ENCODE measurements around the gene GATD1.

The GATD1 gene

DNA sequence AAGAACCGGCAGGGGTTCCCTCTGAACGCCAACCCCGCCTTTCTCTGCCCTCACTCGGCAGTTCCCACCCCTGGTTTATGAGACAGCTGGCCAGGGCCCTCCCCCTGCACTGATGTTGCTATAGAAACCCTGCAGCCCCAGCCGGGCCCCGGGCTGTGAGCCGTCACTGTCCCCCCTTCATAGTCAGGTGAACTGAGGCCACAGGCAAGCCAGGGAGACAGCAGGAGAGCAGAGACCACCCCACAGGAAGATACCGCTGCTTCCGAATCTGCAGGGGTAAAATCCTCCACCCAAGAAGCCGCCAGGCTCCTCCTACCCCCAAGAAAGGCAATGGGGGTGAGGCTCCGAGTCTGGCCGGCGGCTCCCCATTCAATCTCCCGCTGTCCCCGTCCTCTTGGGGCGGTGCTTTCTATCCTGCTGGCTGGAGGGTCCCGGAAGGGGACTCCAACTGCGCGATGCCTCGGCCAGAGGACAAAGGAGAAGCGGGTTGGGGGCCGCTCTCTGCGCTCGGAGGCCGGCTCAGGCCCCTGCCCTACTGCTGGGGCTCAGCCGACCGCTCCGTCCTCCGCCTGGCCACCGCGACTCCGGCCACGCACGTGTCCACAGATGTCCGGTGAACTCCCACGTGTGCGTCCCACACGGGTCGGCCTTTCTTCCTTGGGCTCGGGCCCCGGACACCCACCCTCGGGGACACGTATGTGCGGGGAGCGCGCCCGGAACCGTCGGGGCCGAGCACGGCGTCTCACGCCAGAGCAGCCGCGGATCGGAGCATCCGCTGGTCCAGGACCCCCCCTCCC, 20.2 kb upstream of the GATD1 start:
- peak overlapping the region; percentile 74; the same call in 1 of the 2 replicates for H3K27ac ChIP-seq (ENCODE audit: extremely low read depth, low read depth, low read length)
- ChIA-PET POLR2A (interaction anchor here (0.5 to 1.8 kb wide), 11 partner anchors 9 to 262 kb away, joined by 3 to 10 read pairs (median 3); partner anchors contain the start of genes HRAS, PNPLA2 and RPLP2), CTCF (interaction anchor here (0.9 kb wide), 1 partner anchor 51 kb away, joined by 3 read pairs; no protein-coding TSS in a partner anchor)
- H3K9me3 ChIP-seq (ENCODE audit: control insufficient read depth, insufficient read depth, low read depth, low read length), result no peaks in the 10 kb centered on the region
- H3K4me3 ChIP-seq (ENCODE audit: low read depth, low read length), result peak overlapping the region; percentile 90
- H3K36me3 ChIP-seq (ENCODE audit: control insufficient read depth in 2 of 2, insufficient read depth in 1 of 2, low read length in 2 of 2), result peaks cover 0 to 58% of the 10 kb centered on the region in 2 experiments; a peak in 1 of 3 replicates
- peaks cover 6% of the 10 kb centered on the region for H3K4me1 ChIP-seq (ENCODE audit: control insufficient read depth, insufficient read depth, low read length)
- TF ChIP-seq, protein P1, sequence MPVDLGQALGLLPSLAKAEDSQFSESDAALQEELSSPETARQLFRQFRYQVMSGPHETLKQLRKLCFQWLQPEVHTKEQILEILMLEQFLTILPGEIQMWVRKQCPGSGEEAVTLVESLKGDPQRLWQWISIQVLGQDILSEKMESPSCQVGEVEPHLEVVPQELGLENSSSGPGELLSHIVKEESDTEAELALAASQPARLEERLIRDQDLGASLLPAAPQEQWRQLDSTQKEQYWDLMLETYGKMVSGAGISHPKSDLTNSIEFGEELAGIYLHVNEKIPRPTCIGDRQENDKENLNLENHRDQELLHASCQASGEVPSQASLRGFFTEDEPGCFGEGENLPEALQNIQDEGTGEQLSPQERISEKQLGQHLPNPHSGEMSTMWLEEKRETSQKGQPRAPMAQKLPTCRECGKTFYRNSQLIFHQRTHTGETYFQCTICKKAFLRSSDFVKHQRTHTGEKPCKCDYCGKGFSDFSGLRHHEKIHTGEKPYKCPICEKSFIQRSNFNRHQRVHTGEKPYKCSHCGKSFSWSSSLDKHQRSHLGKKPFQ (tag by site-specific recombination; IDR thresholded peaks at IDR 0.05), result peak; percentile 97
- TF ChIP-seq ZEB2 (tag by site-specific recombination; IDR thresholded peaks at IDR 0.05) (peak; percentile 54), ZBTB8A (tag by site-specific recombination; IDR thresholded peaks at IDR 0.05) (no peak; the same call in 1 of the 2 replicates), PATZ1 (tag by site-specific recombination; IDR thresholded peaks at IDR 0.05) (peak; percentile 81), ZNF677 (tag by site-specific recombination; IDR thresholded peaks at IDR 0.05) (no peak), GLIS1 (tag by site-specific recombination; IDR thresholded peaks at IDR 0.05) (peak; percentile 99), TRIM28 (IDR thresholded peaks at IDR 0.05; ENCODE audit: borderline replicate concordance, low read length) (0 out of 2 replicates have a peak, but pooled peaks have one; percentile 38), ZNF335 (tag by site-specific recombination; conservative IDR thresholded peaks at IDR 0.05) (0 out of 2 replicates have a peak, but pooled peaks have one; percentile 28), ZNF555 (tag by site-specific recombination; conservative IDR thresholded peaks at IDR 0.05) (no peak), SETDB1 (IDR thresholded peaks at IDR 0.05; ENCODE audit: insufficient read length, low read length) (no peak), BCL11B (tag by site-specific recombination; IDR thresholded peaks at IDR 0.05; ENCODE audit: low read depth) (peak; percentile 61; the same call in 1 of the 2 replicates), ZIC2 (tag by site-specific recombination; IDR thresholded peaks at IDR 0.05) (peak; percentile 89), ZNF548 (tag by site-specific recombination; IDR thresholded peaks at IDR 0.05) (no peak), ZNF404 (tag by site-specific recombination; IDR thresholded peaks at IDR 0.05) (no peak), ZNF341 (tag by site-specific recombination; IDR thresholded peaks at IDR 0.05; ENCODE audit: low read depth) (peak; percentile 95), ZNF561 (tag by site-specific recombination; IDR thresholded peaks at IDR 0.05; ENCODE audit: borderline replicate concordance) (peak; percentile 30; the same call in 1 of the 2 replicates), ZNF37A (tag by site-specific recombination; IDR thresholded peaks at IDR 0.05) (no peak)
- TF ChIP-seq, protein P2, sequence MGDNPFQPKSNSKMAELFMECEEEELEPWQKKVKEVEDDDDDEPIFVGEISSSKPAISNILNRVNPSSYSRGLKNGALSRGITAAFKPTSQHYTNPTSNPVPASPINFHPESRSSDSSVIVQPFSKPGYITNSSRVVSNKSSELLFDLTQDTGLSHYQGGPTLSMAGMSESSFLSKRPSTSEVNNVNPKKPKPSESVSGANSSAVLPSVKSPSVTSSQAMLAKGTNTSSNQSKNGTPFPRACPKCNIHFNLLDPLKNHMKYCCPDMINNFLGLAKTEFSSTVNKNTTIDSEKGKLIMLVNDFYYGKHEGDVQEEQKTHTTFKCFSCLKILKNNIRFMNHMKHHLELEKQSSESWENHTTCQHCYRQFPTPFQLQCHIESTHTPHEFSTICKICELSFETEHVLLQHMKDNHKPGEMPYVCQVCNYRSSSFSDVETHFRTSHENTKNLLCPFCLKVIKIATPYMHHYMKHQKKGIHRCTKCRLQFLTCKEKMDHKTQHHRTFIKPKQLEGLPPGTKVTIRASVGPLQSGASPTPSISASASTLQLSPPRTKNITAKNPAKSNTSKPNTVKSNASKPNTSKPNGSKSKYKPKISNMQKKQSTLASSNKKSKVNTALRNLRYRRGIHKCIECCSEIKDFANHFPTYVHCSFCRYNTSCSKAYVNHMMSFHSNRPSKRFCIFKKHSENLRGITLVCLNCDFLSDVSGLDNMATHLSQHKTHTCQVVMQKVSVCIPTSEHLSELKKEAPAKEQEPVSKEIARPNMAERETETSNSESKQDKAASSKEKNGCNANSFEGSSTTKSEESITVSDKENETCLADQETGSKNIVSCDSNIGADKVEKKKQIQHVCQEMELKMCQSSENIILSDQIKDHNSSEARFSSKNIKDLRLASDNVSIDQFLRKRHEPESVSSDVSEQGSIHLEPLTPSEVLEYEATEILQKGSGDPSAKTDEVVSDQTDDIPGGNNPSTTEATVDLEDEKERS (tag by site-specific recombination; IDR thresholded peaks at IDR 0.05), result no peak
- TF ChIP-seq, protein P3, sequence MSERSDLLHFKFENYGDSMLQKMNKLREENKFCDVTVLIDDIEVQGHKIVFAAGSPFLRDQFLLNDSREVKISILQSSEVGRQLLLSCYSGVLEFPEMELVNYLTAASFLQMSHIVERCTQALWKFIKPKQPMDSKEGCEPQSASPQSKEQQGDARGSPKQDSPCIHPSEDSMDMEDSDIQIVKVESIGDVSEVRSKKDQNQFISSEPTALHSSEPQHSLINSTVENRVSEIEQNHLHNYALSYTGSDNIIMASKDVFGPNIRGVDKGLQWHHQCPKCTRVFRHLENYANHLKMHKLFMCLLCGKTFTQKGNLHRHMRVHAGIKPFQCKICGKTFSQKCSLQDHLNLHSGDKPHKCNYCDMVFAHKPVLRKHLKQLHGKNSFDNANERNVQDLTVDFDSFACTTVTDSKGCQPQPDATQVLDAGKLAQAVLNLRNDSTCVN (tag by site-specific recombination; optimal IDR thresholded peaks at IDR 0.05), result peak; percentile 88
- TF ChIP-seq, protein P4, sequence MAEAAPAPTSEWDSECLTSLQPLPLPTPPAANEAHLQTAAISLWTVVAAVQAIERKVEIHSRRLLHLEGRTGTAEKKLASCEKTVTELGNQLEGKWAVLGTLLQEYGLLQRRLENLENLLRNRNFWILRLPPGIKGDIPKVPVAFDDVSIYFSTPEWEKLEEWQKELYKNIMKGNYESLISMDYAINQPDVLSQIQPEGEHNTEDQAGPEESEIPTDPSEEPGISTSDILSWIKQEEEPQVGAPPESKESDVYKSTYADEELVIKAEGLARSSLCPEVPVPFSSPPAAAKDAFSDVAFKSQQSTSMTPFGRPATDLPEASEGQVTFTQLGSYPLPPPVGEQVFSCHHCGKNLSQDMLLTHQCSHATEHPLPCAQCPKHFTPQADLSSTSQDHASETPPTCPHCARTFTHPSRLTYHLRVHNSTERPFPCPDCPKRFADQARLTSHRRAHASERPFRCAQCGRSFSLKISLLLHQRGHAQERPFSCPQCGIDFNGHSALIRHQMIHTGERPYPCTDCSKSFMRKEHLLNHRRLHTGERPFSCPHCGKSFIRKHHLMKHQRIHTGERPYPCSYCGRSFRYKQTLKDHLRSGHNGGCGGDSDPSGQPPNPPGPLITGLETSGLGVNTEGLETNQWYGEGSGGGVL (tag by site-specific recombination; IDR thresholded peaks at IDR 0.05), result peak; percentile 98
- TF ChIP-seq, protein P5, sequence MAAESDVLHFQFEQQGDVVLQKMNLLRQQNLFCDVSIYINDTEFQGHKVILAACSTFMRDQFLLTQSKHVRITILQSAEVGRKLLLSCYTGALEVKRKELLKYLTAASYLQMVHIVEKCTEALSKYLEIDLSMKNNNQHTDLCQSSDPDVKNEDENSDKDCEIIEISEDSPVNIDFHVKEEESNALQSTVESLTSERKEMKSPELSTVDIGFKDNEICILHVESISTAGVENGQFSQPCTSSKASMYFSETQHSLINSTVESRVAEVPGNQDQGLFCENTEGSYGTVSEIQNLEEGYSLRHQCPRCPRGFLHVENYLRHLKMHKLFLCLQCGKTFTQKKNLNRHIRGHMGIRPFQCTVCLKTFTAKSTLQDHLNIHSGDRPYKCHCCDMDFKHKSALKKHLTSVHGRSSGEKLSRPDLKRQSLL (tag by site-specific recombination; IDR thresholded peaks at IDR 0.05), result no peak

Measured in HEK293 (cell line).